ENCODE data around the gene PAGE1.

- no peak for TF ChIP-seq CTCF (IDR thresholded peaks at IDR 0.05; ENCODE audit: low read length)
- no peak for TF ChIP-seq EZH2phosphoT487 (IDR thresholded peaks at IDR 0.05; ENCODE audit: low read length)
- no peak for TF ChIP-seq EZH2 (optimal IDR thresholded peaks at IDR 0.05; ENCODE audit: low read depth, low read length)
These were observed 22.4 kb downstream of the PAGE1 start for GRCh38 chrX:49673394-49673793.
